Progenitor cell of endocrine pancreas (in vitro differentiated cells): ENCODE measurements around the gene PAPPA2. TPM values are rescaled to one million over a fixed set of nuclear protein-coding genes. Genes with fewer than 3 reads are reported as not detected.

Source experiments
- DNase-seq: peaks from one replicate; pipeline ENCODE4 v3.0.0; 2021; ENCODE audit warnings: low spot score; ENCODE audit not compliant: unreplicated experiment
- H3K27ac Mint-ChIP-seq: 2 replicates; pipeline ENCODE4 v1.8.0; 2021; ENCODE audit warnings: mild to moderate bottlenecking, moderate library complexity, mixed read lengths
- H3K27me3 Mint-ChIP-seq: 2 replicates; pipeline ENCODE4 v1.8.0; 2021; ENCODE audit warnings: mixed read lengths
- H3K36me3 Mint-ChIP-seq: 2 replicates; pipeline ENCODE4 v1.8.0; 2022; ENCODE audit warnings: mixed read lengths; ENCODE audit not compliant: insufficient read depth
- H3K4me1 Mint-ChIP-seq: 2 replicates; pipeline ENCODE4 v1.8.0; 2021; ENCODE audit warnings: low read depth, mixed read lengths
- H3K4me3 Mint-ChIP-seq: 2 replicates; pipeline ENCODE4 v1.8.0; 2021; ENCODE audit warnings: low read depth, mild to moderate bottlenecking, moderate library complexity, mixed read lengths
- H3K9me3 Mint-ChIP-seq: 2 replicates; pipeline ENCODE4 v1.8.0; 2021; ENCODE audit warnings: low read depth, mixed read lengths
- CTCF ChIP-seq: fragments of 200-600 bp; sonication (generic); IDR thresholded peaks from one replicate; pipeline ENCODE4 v1.5.0; 2021; ENCODE audit warnings: antibody characterized with exemption, mild to moderate bottlenecking; ENCODE audit not compliant: unreplicated experiment
- total RNA-seq: library from RNA; stranded (reverse); gene quantifications from 2 replicates; pipeline ENCODE4 v1.2.1, GENCODE V29; 2021

PAPPA2 gene
- total RNA-seq, 1 donor from 2014 or later = 4.1 TPM

- Mint-ChIP-seq H3K27ac (no peak overlapping the region), H3K4me1 (no peaks in the 10 kb centered on the region), H3K9me3 (no peaks in the 10 kb centered on the region), H3K27me3 (peaks cover 4% of the 10 kb centered on the region), H3K36me3 (no peaks in the 10 kb centered on the region), H3K4me3 (no peak overlapping the region)
- TF ChIP-seq CTCF = no peak
- DNase-seq = no peak
Observed at GRCh38 chr1:176568185-176568584, 105.2 kb downstream of the PAPPA2 start.

- no peak for DNase-seq
- Mint-ChIP-seq H3K9me3 (no peaks in the 10 kb centered on the region), H3K27me3 (peaks cover 4% of the 10 kb centered on the region), H3K4me1 (peaks cover 2% of the 10 kb centered on the region), H3K27ac (no peak overlapping the region), H3K36me3 (no peaks in the 10 kb centered on the region), H3K4me3 (no peak overlapping the region)
- TF ChIP-seq CTCF = no peak
Observed at GRCh38 chr1:176574756-176575155, 111.8 kb downstream of the PAPPA2 start.

DNA sequence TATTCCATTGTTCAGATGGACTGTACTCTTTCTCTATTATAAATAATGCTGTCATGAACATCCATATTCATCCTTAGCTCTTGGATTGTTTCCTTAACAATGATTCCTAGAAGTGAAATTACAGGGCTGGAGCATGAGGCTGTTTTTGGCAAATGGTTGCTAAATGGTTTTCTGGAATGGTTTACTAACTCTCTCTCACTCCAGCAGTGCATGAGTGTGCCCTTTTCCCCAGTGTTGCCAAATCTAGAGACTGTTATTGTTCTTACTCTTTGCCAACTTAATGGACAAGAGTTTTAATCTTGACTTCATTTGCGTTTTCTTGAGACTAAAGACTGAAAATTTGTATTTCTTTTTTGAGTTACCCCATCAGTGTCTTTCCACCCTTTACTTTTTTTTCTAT is 113.0 kb downstream of the PAPPA2 start:
- Mint-ChIP-seq H3K9me3 (no peaks in the 10 kb centered on the region), H3K4me3 (no peak overlapping the region), H3K27me3 (peaks cover 8% of the 10 kb centered on the region), H3K4me1 (peaks cover 2% of the 10 kb centered on the region), H3K36me3 (no peaks in the 10 kb centered on the region), H3K27ac (no peak overlapping the region)
- no peak for DNase-seq
- no peak for TF ChIP-seq CTCF

DNA sequence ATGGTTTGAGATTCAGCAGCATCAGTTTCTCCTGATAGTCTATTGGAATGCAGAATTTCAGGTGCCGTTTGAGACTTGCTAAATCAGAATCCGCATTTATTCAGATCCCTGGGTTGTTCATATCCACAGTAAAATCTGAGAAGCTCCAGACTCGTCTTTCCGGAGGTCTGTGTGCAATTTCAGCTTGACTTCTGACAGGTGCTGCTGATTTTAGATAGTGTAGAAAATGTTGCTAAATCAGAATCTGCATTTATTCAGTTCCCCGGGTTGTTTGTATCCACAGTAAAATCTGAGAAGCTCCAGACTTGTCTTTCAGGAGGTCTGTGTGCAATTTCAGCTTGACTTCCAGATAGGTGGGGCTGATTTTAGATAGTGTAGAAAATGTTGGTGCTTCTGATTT is 113.7 kb downstream of the PAPPA2 start:
- no peak overlapping the region for H3K27ac Mint-ChIP-seq
- no peak for TF ChIP-seq CTCF
- H3K9me3 Mint-ChIP-seq = no peaks in the 10 kb centered on the region

DNA sequence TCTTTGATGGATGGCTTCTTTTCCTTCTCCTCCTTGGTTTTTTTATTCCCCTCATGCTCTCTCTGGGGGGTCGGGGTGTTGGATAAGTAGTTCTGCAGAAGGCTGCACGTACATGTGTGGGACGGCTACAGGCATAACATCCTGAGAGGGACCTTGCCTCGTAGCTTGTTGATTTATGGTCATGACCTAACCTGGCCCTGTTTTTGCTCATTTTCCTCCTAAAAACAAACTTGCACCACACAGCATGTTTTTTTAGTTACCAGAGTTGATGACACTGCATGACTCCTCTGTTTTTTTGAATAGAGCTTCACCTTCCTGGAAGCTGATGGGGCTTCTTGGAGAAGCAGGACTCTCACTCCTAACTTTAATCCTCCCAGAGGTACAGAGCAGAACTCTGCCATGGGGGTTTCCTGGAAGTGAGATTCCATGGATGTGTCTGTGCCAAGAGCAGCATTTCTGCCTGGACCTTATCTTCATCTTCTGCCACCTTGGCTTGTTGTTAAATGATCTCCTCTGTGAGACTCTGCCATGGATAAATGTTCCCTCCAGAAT is 114.7 kb downstream of the PAPPA2 start:
- Mint-ChIP-seq H3K4me3 (no peak overlapping the region), H3K36me3 (no peaks in the 10 kb centered on the region), H3K27ac (no peak overlapping the region), H3K4me1 (peaks cover 2% of the 10 kb centered on the region), H3K9me3 (no peaks in the 10 kb centered on the region), H3K27me3 (peaks cover 7% of the 10 kb centered on the region)
- no peak for DNase-seq
- no peak for TF ChIP-seq CTCF

More for the DNA sequence above, 113.7 kb downstream of the PAPPA2 start:
- no peak for DNase-seq
- H3K4me1 Mint-ChIP-seq = peaks cover 2% of the 10 kb centered on the region
- no peaks in the 10 kb centered on the region for H3K36me3 Mint-ChIP-seq
- peaks cover 7% of the 10 kb centered on the region for H3K27me3 Mint-ChIP-seq
- H3K4me3 Mint-ChIP-seq = no peak overlapping the region
